NOMO-1 treated with dmso at 0.1 percent for 144 hours (cell line): ENCODE measurements around the gene ADGRG3.
A peak's percentile ranks its signal among the peaks of the same experiment; 100 is the strongest.

Source experiments
- DNase-seq: peaks from one replicate; lab custom pipeline; 2025; ENCODE audit not compliant: unreplicated experiment; lab: John Stamatoyannopoulos, UW

The ADGRG3 gene

DNA sequence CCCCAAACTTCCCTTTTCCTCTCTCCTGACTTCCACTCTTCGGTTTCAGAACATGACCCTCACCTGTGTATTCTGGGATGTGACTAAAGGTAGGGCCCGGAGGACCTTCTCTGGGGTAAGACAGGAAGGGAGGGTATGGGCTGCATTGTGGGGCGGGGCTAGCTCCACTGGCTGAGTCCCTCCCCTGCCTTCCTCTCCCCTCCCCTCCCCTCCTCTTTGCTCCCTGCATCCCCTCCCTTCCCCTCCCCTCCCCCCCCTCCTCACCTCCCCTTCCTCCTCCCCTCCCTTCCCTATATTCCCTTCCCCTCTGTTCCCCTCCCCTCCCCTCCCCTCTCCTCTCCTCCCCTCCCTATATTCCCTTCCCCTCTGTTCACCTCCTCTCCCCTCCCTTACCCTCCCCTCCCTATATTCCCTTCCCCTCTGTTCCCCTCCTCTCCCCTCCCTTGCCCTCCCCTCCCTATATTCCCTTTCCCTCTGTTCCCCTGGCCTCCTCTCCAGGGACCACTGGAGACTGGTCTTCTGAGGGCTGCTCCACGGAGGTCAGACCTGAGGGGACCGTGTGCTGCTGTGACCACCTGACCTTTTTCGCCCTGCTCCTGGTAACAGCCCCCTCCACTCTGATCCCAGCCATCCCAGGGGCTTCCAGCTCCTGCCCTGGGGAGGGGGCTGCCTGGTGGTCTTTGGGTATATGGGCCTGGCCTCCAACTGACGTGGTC lies 11.8 kb downstream of the ADGRG3 start:
- DNase-seq, result no peak

GRCh38 chr16:57680842-57681375 lies 12.8 kb downstream of the ADGRG3 start:
- DNase-seq, result no peak

GRCh38 chr16:57681950-57682728 lies 14.0 kb downstream of the ADGRG3 start:
- DNase-seq, result no peak

DNA sequence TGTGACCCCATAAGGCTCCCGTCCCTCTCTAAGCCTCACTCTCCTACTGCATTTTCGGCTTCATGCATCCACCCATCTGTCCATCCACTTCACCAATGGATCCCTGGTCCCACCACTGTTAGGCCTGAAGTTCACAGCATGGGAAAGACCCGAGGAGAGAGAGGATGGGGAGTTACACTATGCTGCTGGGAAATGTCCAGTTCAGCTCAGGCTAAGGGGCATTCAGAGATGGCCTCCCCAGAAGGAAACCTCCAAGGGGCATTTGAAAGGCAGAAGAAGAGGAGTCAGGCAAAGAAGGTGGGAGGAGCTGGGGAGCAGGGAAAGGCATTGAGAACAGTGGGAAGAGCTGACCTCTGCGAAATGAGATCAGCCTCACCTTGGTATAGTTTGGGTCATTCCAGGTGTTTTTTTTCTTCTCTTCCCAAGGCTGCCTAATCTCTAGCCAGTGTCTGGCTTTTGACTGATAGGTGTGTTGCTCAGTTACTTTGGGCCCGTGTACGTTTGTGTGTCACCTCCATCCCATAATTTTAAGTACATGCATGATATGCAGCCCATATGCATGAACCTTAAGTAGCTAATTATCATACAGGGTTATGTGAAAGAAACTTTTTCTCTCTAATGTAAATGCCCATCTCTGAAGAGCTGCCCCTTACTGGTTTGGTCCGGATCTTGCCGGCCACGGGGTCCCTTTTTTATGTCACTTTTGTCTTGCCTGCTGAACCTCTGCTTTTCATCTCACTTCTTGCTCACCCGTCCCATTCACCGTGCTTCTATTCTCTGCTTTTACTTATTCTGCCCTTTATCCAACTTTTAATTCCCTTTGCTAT lies 14.9 kb downstream of the ADGRG3 start:
- DNase-seq, result no peak

DNA sequence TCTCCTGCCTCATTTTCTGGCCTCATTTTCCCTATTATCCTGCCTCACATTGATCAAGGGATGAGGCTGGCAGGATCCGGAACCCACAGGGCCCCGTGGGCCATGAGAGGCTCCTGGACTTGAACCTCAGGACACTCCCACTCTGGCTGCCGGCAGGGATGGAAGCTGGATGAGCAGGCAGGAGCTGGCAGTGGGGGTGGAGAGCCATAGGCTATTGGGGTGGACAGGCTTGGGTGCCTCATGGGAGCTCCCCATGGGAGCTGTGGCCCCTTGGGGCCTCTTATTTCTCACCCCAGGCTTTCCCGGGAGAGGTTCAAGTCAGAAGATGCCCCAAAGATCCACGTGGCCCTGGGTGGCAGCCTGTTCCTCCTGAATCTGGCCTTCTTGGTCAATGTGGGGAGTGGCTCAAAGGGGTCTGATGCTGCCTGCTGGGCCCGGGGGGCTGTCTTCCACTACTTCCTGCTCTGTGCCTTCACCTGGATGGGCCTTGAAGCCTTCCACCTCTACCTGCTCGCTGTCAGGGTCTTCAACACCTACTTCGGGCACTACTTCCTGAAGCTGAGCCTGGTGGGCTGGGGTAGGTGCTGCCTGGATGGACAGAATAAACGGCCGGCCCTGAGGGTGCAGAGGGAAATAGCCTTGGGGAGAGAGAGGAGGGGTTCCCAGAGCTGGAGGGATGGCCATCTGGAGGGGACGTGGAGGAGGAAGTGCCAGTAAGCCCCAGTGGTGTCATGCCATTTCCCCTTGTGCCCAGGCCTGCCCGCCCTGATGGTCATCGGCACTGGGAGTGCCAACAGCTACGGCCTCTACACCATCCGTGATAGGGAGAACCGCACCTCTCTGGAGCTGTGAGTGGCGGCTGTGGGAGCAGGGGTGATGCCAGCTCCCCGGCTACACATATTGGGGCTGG lies 15.8 kb downstream of the ADGRG3 start:
- DNase-seq, result no peak

GRCh38 chr16:57684626-57685358 lies 16.7 kb downstream of the ADGRG3 start:
- no peak for DNase-seq

- no peak for DNase-seq
These were observed 17.5 kb downstream of the ADGRG3 start for GRCh38 chr16:57685633-57686032.

GRCh38 chr16:57686577-57686976 lies 18.5 kb downstream of the ADGRG3 start:
- DNase-seq, result no peak

GRCh38 chr16:57687363-57687929 lies 19.3 kb downstream of the ADGRG3 start:
- DNase-seq, result no peak

GRCh38 chr16:57688487-57688986 lies 20.4 kb downstream of the ADGRG3 start:
- no peak for DNase-seq

DNA sequence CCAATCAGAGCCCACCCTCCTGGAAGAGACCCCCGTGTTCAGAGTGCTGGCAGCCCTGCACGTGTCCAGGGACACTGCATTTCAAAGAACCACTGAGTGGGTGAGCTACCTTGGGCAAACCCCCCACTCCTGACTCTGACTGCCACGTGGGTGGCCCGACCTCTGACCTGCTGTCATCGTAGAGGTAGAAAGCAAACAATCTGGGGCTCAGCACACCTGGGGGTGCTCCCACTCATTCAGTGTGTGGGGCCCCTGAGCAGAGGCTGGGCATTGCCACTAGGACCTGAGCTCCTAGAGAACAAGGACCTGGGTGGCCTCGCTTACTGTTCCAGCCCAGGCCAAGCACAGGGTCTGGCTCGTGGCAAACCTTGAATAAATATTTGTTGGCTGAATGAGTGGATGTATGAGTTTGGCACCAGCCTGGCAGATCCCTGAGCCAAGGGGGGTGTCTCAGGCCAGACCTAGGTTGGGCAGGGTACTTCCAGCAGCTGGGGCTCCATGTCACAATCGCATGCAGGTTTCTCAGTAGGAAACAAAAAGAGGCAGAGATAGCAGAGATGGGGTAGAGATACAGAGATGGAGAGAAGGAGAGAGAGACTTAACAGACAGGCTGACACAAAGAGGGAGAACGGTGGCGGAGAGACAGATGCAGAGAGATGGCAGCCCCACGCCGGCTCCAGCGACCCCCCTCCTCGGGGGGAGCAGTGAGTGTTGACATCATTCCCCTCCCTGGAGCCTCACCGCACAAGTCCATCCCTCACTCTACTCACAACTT lies 21.1 kb downstream of the ADGRG3 start:
- no peak for DNase-seq

- peak; percentile 82 for DNase-seq
These were observed 21.9 kb downstream of the ADGRG3 start for GRCh38 chr16:57689762-57690558.

DNA sequence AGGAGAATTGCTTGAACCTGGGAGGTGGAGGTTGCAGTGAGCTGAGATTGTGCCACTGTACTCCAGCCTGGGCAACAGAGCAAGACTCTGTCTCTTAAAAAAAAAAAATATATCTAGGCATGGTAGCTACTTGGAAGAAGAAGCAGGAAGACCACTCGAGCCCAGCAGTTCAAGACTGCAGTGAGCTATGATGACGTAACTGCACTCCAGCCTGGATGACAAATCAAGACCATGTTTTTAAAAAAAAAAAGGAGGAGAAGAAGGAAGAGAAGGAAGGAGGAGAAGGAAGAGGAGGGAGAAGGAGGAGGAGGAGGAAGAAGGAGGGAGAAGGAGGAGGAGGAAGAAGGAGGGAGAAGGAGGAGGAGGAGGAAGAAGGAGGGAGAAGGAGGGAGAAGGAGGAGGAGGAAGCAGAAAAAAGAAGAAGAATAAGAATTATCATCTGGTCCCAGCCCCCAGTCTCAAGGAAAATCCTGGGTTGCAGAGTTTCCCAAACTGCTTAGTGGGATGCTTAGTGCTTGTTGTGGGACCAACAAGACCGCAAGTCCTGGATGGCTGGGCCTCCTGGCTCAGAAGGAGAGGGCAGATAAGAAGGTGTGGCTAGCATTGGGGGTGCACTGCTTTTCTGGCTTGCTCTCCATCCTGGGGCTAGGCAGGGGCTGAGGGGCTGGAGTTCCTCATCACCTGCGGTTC lies 22.8 kb downstream of the ADGRG3 start:
- no peak for DNase-seq

GRCh38 chr16:57692636-57693035 lies 24.5 kb downstream of the ADGRG3 start:
- no peak for DNase-seq

DNA sequence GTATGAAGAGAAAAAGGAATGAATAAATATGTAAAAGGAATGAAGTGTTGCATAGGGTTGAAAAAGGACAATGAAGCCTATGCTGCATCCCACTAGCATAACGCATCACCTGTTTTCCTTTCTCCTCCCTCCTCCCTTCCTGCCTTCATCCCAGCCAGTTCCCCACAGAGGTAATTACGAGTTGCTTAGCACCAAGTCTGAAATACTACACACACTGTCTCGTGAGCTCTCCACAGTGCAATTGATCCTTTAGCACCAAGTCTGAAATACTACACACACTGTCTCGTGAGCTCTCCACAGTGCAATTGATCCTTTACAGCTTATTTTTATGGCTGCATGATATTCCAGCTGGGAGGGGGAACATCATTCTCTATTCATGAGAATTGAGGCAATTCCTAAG lies 25.4 kb downstream of the ADGRG3 start:
- no peak for DNase-seq

DNA sequence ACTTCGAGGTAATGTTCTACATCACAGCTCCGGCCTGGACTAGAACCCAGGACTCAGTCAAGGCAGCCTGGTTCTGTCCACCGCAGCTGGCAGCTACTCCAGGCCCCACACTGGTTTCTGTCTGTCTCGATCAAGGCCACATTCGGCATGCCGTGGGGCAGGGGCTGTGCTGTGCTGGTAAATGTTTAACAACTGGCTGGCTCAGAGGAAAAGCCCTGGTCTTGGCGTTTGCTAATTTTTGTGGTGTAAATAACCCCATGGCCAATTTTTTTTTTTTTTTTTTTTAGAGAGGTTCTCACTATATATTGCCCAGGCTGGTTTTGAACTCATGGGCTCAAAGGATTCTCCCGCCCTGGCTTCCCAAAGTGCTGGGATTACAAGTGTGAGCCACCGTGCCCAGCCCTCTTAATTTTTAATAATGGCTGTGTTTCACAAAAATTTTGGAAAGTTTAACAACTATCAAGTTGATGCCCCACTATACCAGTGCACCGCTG lies 26.2 kb downstream of the ADGRG3 start:
- no peak for DNase-seq
